CD4-positive, CD25-positive, alpha-beta regulatory T cell (primary cell): Measurements from ENCODE around the gene NCMAP. TPM values are rescaled to one million over a fixed set of nuclear protein-coding genes. Genes with fewer than 3 reads are reported as not detected.
"Not testable (repeated sequence)": the region's sequence is repeated elsewhere in the genome, so short reads cannot be mapped to it uniquely, and the experiment has no call there.

Experiments
- ATAC-seq, 2 donors: fragments of 150-1000 bp; cut with Tn5 transposase; one replicate each; pipeline ENCODE4 v1.10.0; 2021; ENCODE audit warnings: low read depth in 2 of 2, moderate number of reproducible peaks in 2 of 2, moderate library complexity in 1 of 2
- DNase-seq, 3 donors: peaks; one replicate each; pipeline versions ENCODE4 v3.0.0 to v3.0.0-alpha.2; 2012 to 2022; ENCODE audit warnings: mixed read lengths in 1 of 3
- H3K27ac ChIP-seq: one replicate; pipeline ENCODE4 v1.7.0; 2013; ENCODE audit warnings: mild to moderate bottlenecking, low read length; ENCODE audit not compliant: insufficient read depth, poor library complexity, severe bottlenecking
- H3K27me3 ChIP-seq: one replicate; pipeline ENCODE4 v1.7.0; 2013; ENCODE audit warnings: low read length; ENCODE audit not compliant: control insufficient read depth, insufficient read depth
- H3K36me3 ChIP-seq: one replicate; pipeline ENCODE4 v1.7.0; 2013; ENCODE audit warnings: mild to moderate bottlenecking, low read length, moderate library complexity; ENCODE audit not compliant: control insufficient read depth, insufficient read depth
- H3K4me1 ChIP-seq: 2 replicates; pipeline ENCODE4 v1.7.0; 2013; ENCODE audit warnings: mild to moderate bottlenecking, low read length; ENCODE audit not compliant: insufficient read depth, control insufficient read depth, poor library complexity, severe bottlenecking
- H3K4me3 ChIP-seq: one replicate; pipeline ENCODE4 v1.7.0; 2013; ENCODE audit warnings: low read depth, mild to moderate bottlenecking, low read length, moderate library complexity
- H3K9me3 ChIP-seq, 2 experiments: 1 replicate in 1 of 2; 2 replicates in 1 of 2; pipeline ENCODE4 v1.7.0; 2013; ENCODE audit warnings: low read length in 2 of 2, mild to moderate bottlenecking in 1 of 2, moderate library complexity in 1 of 2; ENCODE audit not compliant: control insufficient read depth in 2 of 2
- H3K27ac Mint-ChIP-seq, 3 donors: one replicate each; pipeline ENCODE4 v1.8.0; 2020 to 2022; ENCODE audit warnings: mild to moderate bottlenecking in 3 of 3, mixed read lengths in 3 of 3, moderate library complexity in 2 of 3
- H3K27me3 Mint-ChIP-seq: one replicate; pipeline ENCODE4 v1.8.0; 2022; ENCODE audit warnings: mild to moderate bottlenecking, mixed read lengths
- H3K36me3 Mint-ChIP-seq: one replicate; pipeline ENCODE4 v1.8.0; 2020; ENCODE audit warnings: mixed read lengths
- H3K4me1 Mint-ChIP-seq, 4 donors: one replicate each; pipeline ENCODE4 v1.8.0; 2020 to 2022; ENCODE audit warnings: mixed read lengths in 4 of 4, mild to moderate bottlenecking in 1 of 4
- H3K4me3 Mint-ChIP-seq, 4 donors: one replicate each; pipeline ENCODE4 v1.8.0; 2020 to 2022; ENCODE audit warnings: mild to moderate bottlenecking in 4 of 4, mixed read lengths in 4 of 4, moderate library complexity in 3 of 4
- H3K9me3 Mint-ChIP-seq, 7 donors: one replicate each; pipeline ENCODE4 v1.8.0; 2020 to 2022; ENCODE audit warnings: mixed read lengths in 7 of 7, mild to moderate bottlenecking in 3 of 7, moderate library complexity in 2 of 7
- polyA plus RNA-seq, 4 donors: library from polyadenylated mRNA; unstranded; fragments of 300-500 nt; fragmentation: Illumina TruSeq; gene quantifications; one replicate each; pipeline ENCODE4 v1.2.3, GENCODE V29; 2021
- total RNA-seq: library from RNA; stranded (reverse); gene quantifications from one replicate; pipeline ENCODE4 v1.2.3, GENCODE V29; 2022

Gene NCMAP
- total and polyA plus RNA-seq, 5 donors from 2014 or later = 0.34 TPM; not detected in 4

- H3K9me3 Mint-ChIP-seq = peaks cover 0 to 4% (median 0%) of the 10 kb centered on the region in 7 donors
- H3K4me1 ChIP-seq = peaks cover 61% of the 10 kb centered on the region
- DNase-seq (no peak), ATAC-seq (no peak)
- H3K27ac ChIP-seq = no peak overlapping the region
- H3K36me3 ChIP-seq = peaks cover 63% of the 10 kb centered on the region
- H3K27me3 ChIP-seq = no peaks in the 10 kb centered on the region
- H3K27ac Mint-ChIP-seq = peak overlapping the region; percentile 64 to 89 (median 87)
- peaks cover 46% of the 10 kb centered on the region for H3K36me3 Mint-ChIP-seq
- H3K4me3 ChIP-seq = no peak overlapping the region
- H3K4me1 Mint-ChIP-seq = peaks cover 36 to 88% (median 69%) of the 10 kb centered on the region in 4 donors
- H3K9me3 ChIP-seq = no peaks in the 10 kb centered on the region
- H3K4me3 Mint-ChIP-seq = peak overlapping the region in 3 of 4 donors; percentile 37 to 71 (median 67)
- no peaks in the 10 kb centered on the region for H3K27me3 Mint-ChIP-seq
Measured at GRCh38 chr1:24516506-24516905, 39.4 kb upstream of the NCMAP start.

- H3K4me3 Mint-ChIP-seq = peak overlapping the region in 1 of 4 donors; percentile 13
- H3K9me3 Mint-ChIP-seq = peaks cover 0 to 4% (median 0%) of the 10 kb centered on the region in 7 donors
- ATAC-seq (no peak), DNase-seq (no peak)
- Histone ChIP-seq H3K36me3 (peaks cover 65% of the 10 kb centered on the region), H3K4me1 (peaks cover 57% of the 10 kb centered on the region), H3K27me3 (no peaks in the 10 kb centered on the region), H3K4me3 (no peak overlapping the region), H3K27ac (peak overlapping the region; percentile 1), H3K9me3 (no peaks in the 10 kb centered on the region)
- H3K36me3 Mint-ChIP-seq = peaks cover 48% of the 10 kb centered on the region
- H3K27me3 Mint-ChIP-seq = no peaks in the 10 kb centered on the region
- H3K4me1 Mint-ChIP-seq = peaks cover 36 to 85% (median 63%) of the 10 kb centered on the region in 4 donors
- H3K27ac Mint-ChIP-seq = peak overlapping the region in 1 of 3 donors; percentile 15
Measured at GRCh38 chr1:24517898-24518297, 38.0 kb upstream of the NCMAP start.

GRCh38 chr1:24520282-24520681 is 35.6 kb upstream of the NCMAP start:
- DNase-seq, H3K9me3 ChIP-seq, H3K27me3 Mint-ChIP-seq, H3K27me3 ChIP-seq, ATAC-seq, H3K9me3 Mint-ChIP-seq: not testable (repeated sequence)
- Mint-ChIP-seq H3K36me3 (peaks cover 39% of the 10 kb centered on the region), H3K27ac (peak overlapping the region in 1 of 3 donors; percentile 66), H3K4me1 (peaks cover 29 to 83% (median 57%) of the 10 kb centered on the region in 4 donors), H3K4me3 (peak overlapping the region in 1 of 4 donors; percentile 41)
- peaks cover 68% of the 10 kb centered on the region for H3K36me3 ChIP-seq
- H3K4me1 ChIP-seq = peaks cover 46% of the 10 kb centered on the region
- peak overlapping the region; percentile 33 for H3K4me3 ChIP-seq
- H3K27ac ChIP-seq = peak overlapping the region; percentile 41

- Mint-ChIP-seq H3K9me3 (no peaks in the 10 kb centered on the region), H3K4me3 (peak overlapping the region in 2 of 4 donors; percentile 7 to 73), H3K4me1 (peaks cover 35 to 78% (median 54%) of the 10 kb centered on the region in 4 donors), H3K36me3 (peaks cover 35% of the 10 kb centered on the region), H3K27ac (peak overlapping the region; percentile 24 to 86 (median 84)), H3K27me3 (no peaks in the 10 kb centered on the region)
- DNase-seq (no peak), ATAC-seq (no peak)
- Histone ChIP-seq H3K27me3 (no peaks in the 10 kb centered on the region), H3K36me3 (peaks cover 49% of the 10 kb centered on the region), H3K4me3 (peak overlapping the region; percentile 41), H3K9me3 (no peaks in the 10 kb centered on the region), H3K27ac (peak overlapping the region; percentile 33), H3K4me1 (peaks cover 55% of the 10 kb centered on the region)
Measured at GRCh38 chr1:24525606-24526005, 30.3 kb upstream of the NCMAP start.

- peak overlapping the region; percentile 33 for H3K27ac ChIP-seq
- H3K9me3 ChIP-seq = no peaks in the 10 kb centered on the region
- Mint-ChIP-seq H3K36me3 (peaks cover 32% of the 10 kb centered on the region), H3K4me1 (peaks cover 35 to 80% (median 52%) of the 10 kb centered on the region in 4 donors), H3K27ac (peak overlapping the region; percentile 24 to 86 (median 70)), H3K4me3 (peak overlapping the region in 3 of 4 donors; percentile 7 to 73 (median 72)), H3K27me3 (no peaks in the 10 kb centered on the region), H3K9me3 (no peaks in the 10 kb centered on the region)
- peaks cover 58% of the 10 kb centered on the region for H3K4me1 ChIP-seq
- no peak for ATAC-seq
- no peaks in the 10 kb centered on the region for H3K27me3 ChIP-seq
- H3K4me3 ChIP-seq = peak overlapping the region; percentile 41
- H3K36me3 ChIP-seq = peaks cover 48% of the 10 kb centered on the region
- DNase-seq = no peak
Measured at GRCh38 chr1:24526045-24526444, 29.8 kb upstream of the NCMAP start.

GRCh38 chr1:24526940-24527542 is 28.8 kb upstream of the NCMAP start:
- Histone ChIP-seq H3K9me3 (no peaks in the 10 kb centered on the region), H3K27me3 (no peaks in the 10 kb centered on the region), H3K4me3 (peak overlapping the region; percentile 15), H3K27ac (peak overlapping the region; percentile 55), H3K36me3 (peaks cover 52% of the 10 kb centered on the region), H3K4me1 (peaks cover 55% of the 10 kb centered on the region)
- peak in 1 of 2 donors; percentile 52 for ATAC-seq
- Mint-ChIP-seq H3K9me3 (no peaks in the 10 kb centered on the region), H3K36me3 (peaks cover 40% of the 10 kb centered on the region), H3K27ac (peak overlapping the region; percentile 63 to 86 (median 64)), H3K4me3 (peak overlapping the region in 3 of 4 donors; percentile 27 to 59 (median 56)), H3K4me1 (peaks cover 35 to 81% (median 58%) of the 10 kb centered on the region in 4 donors), H3K27me3 (no peaks in the 10 kb centered on the region)
- peak in 2 of 3 donors; percentile 58 to 68 for DNase-seq

- Mint-ChIP-seq H3K36me3 (peaks cover 40% of the 10 kb centered on the region), H3K4me3 (peak overlapping the region in 2 of 4 donors; percentile 18 to 77)
Measured at GRCh38 chr1:24528744-24529143, 27.1 kb upstream of the NCMAP start.

More at GRCh38 chr1:24528744-24529143, 27.1 kb upstream of the NCMAP start:
- peak overlapping the region; percentile 29 for H3K27ac ChIP-seq
- no peak for ATAC-seq
- H3K4me1 ChIP-seq = peaks cover 49% of the 10 kb centered on the region
- peaks cover 53% of the 10 kb centered on the region for H3K36me3 ChIP-seq
- H3K4me3 ChIP-seq = peak overlapping the region; percentile 9
- H3K27me3 ChIP-seq = no peaks in the 10 kb centered on the region
- Mint-ChIP-seq H3K4me1 (peaks cover 39 to 80% (median 59%) of the 10 kb centered on the region in 4 donors), H3K27ac (peak overlapping the region; percentile 44 to 79 (median 62)), H3K27me3 (no peaks in the 10 kb centered on the region), H3K9me3 (no peaks in the 10 kb centered on the region)
- H3K9me3 ChIP-seq = no peaks in the 10 kb centered on the region
- no peak for DNase-seq
